HFF-Myc (cell line): ENCODE measurements around the gene NUP62.
A peak's percentile ranks its signal among the peaks of the same experiment; 100 is the strongest.

Source experiments
- DNase-seq: peaks from one replicate; pipeline ENCODE4 v3.0.0-alpha.2; 2011; ENCODE audit warnings: low read depth; ENCODE audit errors: extremely low read depth
- H3K4me3 ChIP-seq: replicated peaks from 2 replicates; pipeline ENCODE4 v1.5.1; 2011; ENCODE audit warnings: low read depth, mild to moderate bottlenecking, control low read depth, low read length
- CTCF ChIP-seq: IDR thresholded peaks from 2 replicates; pipeline ENCODE4 v1.5.1; 2012; ENCODE audit warnings: mild to moderate bottlenecking, low read depth, low read length, control low read depth; ENCODE audit errors: missing control alignments

NUP62 gene

GRCh38 chr19:49879243-49879963 lies 49.9 kb downstream of the NUP62 start:
- no peak for DNase-seq
- TF ChIP-seq CTCF = no peak
- H3K4me3 ChIP-seq = no peak overlapping the region

- TF ChIP-seq CTCF = no peak
- no peak for DNase-seq
- peak overlapping the region; percentile 91 for H3K4me3 ChIP-seq
These were observed 50.6 kb downstream of the NUP62 start for GRCh38 chr19:49878744-49879070.

GRCh38 chr19:49877879-49878743 lies 51.2 kb downstream of the NUP62 start:
- TF ChIP-seq CTCF = no peak
- peak; percentile 87 for DNase-seq

GRCh38 chr19:49877020-49877878 lies 52.1 kb downstream of the NUP62 start, which contains the start of the genes AKT1S1 and TBC1D17:
Gene AKT1S1 (minus strand): TSS chr19:49877355. CDS start chr19:49873295, 4,060 bp downstream.
Gene TBC1D17 (plus strand): TSS chr19:49877702. CDS start chr19:49877724, 22 bp downstream.
- H3K4me3 ChIP-seq = peak within 1 kb of the TSS; percentile 91
- no peak for TF ChIP-seq CTCF
- DNase-seq = peak; percentile 100

More at GRCh38 chr19:49877879-49878743, 51.2 kb downstream of the NUP62 start:
- H3K4me3 ChIP-seq = peak overlapping the region; percentile 91

GRCh38 chr19:49876422-49877019 lies 52.8 kb downstream of the NUP62 start:
- TF ChIP-seq CTCF = no peak
- peak overlapping the region; percentile 91 for H3K4me3 ChIP-seq

GRCh38 chr19:49875857-49876421 lies 53.4 kb downstream of the NUP62 start:
- H3K4me3 ChIP-seq = peak overlapping the region; percentile 91
- no peak for DNase-seq
- TF ChIP-seq CTCF = no peak

More at GRCh38 chr19:49876422-49877019, 52.8 kb downstream of the NUP62 start:
- DNase-seq = peak; percentile 96
